Smooth muscle cell of the brain vasculature (primary cell): ENCODE results near the gene GRK6.
"Not testable (repeated sequence)": the region's sequence is repeated elsewhere in the genome, so short reads cannot be mapped to it uniquely, and the experiment has no call there.

Experiments used
- DNase-seq: peaks from one replicate; pipeline ENCODE4 v3.0.0-alpha.2; 2012; ENCODE audit warnings: low read depth, low spot score

The GRK6 gene

GRCh38 chr5:177397875-177398390 lies 28.5 kb upstream of the GRK6 start:
- DNase-seq, result no peak

GRCh38 chr5:177399997-177400868 lies 26.2 kb upstream of the GRK6 start, which contains the start of gene PFN3:
Gene PFN3, minus strand, starts transcription at chr5:177400661. Its CDS starts 85 bp downstream, at chr5:177400576.
- no peak for DNase-seq

DNA sequence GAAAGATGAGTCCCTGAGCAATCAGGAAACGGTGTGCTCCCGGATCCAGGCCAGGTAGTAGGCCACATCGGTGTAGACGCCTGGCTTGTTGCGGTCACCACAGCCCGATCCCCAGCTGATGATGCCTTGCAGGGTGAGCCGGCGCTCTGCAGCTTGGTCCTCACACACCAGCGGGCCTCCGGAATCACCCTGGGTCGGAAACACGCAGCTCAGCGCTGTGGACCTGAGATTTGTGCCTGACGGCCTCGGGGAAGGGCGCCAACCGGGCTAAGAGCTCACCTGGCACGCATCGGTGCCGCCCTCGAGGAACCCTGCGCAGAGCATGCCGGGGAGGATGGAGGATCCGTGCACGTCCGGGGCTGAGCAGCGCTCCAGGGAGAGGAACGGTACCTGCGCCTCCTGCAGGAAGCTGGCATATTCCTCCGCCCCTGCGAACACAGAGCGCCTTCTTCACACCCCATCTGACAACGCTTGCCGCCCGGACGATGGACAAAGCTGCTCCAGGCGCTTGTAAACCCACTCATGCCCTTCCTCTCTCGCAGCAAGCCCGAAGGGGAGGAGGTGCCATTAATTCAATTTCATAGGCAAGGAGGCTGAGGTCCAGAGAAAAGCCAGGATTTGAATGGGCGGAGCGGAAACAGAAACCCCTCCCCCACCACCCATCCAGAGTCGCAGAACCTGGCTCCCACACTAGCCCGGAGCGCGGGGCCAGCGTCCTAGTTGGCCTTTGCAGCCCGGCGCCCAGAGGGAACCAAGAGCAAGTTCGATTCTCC lies 24.0 kb upstream of the GRK6 start:
- DNase-seq, result no peak

DNA sequence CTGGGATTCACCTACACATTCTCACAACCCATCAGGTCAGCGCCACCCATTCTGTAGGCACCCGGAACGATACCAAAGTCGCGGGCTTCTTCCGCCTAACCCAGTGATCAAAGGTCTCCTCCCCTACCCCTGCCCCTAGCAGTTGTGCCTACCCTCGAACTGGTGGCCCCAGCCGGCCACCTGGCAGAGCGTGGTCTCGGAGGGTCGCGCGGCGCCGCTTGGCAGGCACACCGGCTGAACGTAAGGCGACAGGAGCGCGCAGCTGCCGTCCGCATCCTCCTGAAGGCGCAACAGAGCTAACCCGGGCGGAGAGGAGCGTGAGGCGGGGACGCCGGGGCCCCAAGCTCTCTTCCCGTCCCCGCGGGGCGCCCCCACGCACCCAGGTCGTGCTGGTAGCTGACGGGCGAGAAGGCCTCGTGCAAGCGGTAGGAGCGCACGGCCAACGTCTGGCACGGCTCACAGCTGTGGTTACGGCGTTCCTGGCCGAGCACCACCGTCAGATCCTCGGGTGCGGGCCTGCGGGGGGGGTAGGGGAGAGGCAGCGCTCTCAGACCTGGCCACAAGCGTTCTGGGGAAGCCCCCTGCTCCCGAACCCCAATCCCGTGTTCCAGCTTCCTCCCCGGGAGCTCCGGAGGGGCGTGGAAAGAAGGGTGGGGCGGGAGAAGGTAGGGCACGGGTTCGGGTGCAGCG lies 23.2 kb upstream of the GRK6 start:
- no peak for DNase-seq

DNA sequence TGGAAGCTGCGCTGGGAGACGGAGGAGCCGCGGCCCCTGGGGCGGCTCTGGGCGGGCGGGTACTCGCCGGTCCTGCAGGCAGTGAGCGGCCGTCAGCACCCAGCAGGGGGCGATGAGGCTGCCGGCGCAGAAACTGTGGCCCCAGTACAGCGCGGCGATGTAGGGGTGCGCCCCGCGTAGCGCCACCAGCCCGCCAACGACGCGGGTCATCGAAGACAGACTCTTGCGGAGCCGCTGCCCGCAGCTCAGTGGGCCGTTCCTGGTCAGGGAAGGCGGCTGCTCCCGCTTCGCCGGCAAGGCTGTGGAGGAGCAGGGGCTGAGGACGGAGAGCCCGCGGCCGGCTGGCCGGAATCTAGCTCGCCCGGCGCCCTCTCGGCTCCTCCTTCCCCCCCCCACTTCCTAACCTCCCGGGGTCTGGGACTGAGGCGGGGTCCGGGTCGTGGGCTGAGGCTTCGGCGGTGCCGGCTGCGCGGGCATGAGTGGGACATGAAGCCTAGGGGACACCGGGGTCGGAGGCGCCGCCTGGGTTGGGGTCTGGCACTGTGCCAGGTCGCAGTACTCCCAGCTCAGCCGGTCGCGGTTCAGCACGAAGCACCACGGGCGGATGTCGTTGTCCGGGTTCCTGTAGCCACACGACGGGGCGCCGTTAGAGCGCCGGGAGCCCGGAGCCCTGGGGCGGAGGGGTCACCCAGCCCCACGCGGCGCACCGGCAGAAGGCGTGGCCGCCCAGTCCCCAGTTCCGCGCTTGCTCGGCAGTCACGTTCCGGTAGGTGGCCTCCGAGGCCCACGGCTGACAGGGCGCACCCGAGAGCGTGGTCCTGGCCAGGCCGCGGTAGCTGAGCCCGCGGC lies 22.5 kb upstream of the GRK6 start:
- DNase-seq, result no peak

GRCh38 chr5:177404641-177405179 lies 21.8 kb upstream of the GRK6 start:
- DNase-seq, result no peak

DNA sequence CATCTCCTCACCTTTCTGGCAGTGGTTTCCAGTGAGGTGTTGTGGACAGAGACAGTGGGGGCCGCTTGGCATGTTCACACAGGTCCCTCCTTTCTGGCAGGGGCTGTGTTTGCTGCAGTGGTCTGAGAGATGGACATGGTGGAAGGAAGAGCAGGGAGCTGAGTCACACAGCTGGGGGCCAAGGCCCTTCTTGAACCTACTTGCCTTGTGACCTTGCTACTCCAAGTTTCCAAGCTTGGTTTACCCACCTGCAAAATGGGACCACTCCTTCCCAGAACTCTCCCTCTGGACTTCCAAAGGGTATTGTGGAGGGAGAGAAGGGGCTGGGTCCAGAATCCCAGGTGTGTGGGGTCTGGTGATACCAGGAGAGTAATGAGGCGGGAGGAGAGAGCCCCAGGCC lies 21.2 kb upstream of the GRK6 start:
- DNase-seq, result no peak

DNA sequence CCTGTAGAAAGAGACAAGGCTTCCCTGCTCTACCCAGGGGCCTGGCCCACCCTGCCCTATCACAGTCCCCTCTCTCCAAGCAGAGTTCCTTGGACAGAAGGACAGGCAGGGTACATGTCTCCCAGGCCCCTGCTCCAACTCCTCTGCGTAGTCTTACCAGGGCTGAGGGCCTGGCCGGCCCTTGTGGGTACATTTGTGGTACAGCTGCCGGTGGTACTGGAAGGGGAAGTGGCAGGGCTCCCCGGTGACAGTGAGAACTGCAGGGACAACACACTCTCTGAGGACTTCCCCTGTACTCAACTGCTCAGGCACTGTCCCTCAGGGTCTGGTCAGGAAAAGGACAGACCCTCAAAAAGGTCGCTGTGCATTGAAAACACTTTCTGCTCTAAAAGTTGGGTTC lies 20.7 kb upstream of the GRK6 start:
- no peak for DNase-seq

DNA sequence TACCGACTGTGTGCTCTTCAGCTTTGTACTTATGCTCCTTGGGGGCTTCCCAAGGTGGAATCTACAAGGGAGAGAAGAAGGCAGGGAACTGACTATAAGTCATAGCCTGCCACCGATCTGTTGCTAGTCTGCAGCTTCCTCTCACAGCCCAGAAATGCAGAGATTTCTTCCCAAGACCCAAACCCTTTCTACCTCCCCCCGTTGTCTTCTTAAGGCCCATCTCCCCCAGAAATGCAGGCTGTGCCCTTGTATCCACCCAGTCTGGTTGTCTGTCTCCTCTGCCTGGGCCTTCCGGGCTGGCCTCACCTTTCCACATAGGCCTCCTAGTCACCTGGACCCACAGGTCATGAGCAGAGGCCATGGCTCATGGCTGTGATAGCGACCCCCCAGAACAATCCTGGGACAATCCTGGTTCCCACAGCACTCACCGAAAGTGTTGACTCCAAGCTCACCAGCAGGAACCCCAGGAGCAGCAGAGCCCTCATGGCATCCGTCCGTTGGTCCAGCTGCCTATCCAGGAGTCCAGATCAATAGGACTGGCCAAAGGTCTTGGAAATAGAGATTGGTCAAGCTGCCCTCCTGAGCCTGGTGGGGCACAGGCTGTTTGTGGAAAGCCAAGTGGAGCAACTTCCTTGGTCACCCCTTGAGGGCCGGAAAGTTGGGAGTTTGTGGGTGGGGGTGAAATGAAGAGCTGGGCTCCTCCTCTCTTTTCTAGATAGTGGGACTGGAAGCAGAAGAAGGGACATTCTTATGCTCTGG lies 17.3 kb upstream of the GRK6 start, which contains the start of gene F12:
Gene F12 (minus strand): TSS at position 522 of the 759 bp plus-strand sequence. CDS start 37 bp downstream, at position 485.
- no peak for DNase-seq

DNA sequence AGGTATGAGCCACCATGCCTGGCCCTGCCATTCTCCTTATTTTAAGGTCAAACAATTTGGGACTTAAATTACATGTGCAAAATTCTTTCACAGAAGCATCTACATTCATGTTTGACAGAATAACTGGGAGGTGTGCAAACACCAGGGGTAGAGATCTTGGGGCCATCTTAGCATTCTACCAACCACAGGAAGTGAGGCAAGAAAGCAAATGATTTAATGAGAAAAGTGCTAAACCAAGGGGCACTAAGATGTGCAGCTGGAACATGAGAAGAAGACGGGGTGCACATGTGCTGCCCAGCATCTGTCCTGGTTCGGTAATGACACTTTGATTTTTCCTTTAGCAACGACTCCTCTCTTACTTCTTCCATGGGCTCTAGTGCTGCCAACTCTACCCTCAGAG lies 15.9 kb upstream of the GRK6 start:
- DNase-seq, result no peak

- DNase-seq, result no peak
Observed at GRCh38 chr5:177412603-177413233, 13.8 kb upstream of the GRK6 start.

DNA sequence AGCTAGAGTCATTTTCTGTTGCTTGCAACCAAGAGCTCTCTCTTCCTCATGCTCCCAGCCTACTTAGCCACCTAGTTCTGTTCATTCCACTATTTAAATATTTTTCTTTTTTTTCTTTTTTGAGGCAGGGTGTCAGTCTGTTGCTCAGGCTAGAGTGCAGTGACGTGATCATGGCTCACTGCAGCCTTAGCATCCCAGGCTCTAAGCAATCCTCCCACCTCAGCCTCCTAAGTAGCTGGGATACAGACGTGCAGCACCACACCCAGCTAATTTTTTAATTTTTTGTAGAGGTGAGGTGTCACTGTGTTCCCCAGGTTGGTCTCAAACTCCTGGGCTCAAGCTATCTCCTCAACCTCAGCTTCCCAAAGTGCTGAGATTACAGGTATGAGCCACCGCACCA lies 12.0 kb upstream of the GRK6 start:
- DNase-seq, result no peak

DNA sequence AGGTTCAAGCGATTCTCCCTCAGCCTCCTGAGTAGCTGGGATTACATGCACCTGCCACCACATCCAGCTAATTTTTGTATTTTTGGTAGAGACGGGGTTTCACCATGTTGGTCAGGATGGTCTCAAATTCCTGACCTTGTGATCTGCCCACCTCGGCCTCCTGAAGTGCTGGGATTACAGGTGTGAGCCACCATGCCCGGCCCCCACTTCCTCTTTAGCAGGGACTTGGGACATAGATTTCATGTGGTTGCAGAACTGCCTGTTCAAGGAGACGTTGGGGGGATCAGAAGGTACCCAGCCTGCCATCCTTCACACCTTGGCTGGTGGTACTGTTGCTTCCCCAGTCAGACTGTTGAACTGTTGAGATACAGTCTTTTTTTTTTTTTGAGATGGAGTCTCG lies 9.4 kb upstream of the GRK6 start:
- not testable (repeated sequence) for DNase-seq

DNA sequence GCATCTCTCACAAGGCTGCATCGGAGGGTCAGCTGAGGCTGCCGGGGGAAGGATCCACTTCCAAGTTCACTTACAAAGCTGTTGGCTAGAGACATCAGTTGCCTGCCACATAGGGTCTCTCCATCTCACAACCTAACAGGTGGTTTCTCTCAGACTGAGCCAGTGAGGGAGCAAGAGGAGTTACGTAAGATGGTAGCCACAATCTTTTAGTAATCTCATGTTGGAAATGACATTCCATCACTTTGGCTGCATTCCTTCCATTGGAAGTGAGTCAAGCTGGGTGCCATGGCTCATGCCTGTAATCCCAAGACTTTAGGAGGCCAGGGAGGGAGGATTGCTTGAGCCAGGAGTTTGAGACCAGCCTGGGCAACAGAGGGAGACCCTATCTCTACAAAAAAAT lies 7.4 kb upstream of the GRK6 start:
- DNase-seq, result no peak

- not testable (repeated sequence) for DNase-seq
Observed at GRCh38 chr5:177420472-177420871, 6.0 kb upstream of the GRK6 start.

DNA sequence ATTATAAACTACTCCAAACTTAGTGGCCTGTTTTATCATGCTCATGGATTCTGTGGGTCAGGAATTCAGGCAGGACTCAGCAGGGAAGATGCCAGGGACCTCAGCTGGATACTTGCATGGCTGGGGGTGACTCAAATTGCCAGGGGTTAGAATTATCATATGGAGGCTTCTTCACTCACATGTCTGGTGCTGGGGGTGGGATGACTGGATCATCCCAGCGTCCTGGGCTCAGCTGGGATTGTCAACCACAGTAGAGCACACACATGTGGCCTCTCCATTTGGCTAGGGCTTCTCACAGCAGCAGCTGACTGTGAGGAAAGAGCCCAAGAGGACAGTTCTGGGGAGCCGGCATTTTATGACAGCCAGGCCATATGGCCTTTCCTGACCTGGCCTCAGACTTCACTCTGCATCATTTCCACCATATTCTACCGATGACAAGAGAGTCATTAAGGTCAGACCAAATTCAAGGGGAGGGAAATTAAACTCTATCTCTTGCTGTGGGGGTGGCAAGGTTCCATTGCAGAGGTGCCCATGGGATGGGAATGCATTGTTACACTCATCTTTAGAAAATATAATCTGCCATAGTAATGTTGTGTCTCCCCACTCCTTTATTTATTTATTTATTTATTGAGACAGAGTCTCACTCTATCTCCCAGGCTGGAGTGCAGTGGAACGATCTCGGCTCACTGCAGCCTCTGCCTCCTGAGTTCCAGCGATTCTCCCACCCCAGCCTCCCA lies 5.2 kb upstream of the GRK6 start:
- DNase-seq, result no peak

DNA sequence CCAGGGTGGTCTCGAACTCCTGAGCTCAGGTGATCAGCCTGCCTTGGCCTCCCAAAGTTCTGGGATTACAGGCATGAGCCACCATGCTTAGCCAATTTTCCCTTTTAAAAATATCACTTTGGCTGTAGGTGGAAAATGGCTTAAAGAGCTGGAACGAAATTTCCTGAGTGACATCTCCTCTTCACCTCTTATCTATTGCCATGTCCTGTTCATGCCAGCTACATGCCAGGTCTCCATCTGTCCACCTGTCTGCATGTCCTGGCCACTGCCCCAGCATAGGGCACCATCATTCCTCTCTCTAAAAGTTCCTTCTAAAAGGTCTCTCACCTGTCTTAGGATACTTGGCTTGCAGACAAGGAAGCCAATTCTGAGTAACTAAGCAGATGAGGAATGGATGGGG lies 2.8 kb upstream of the GRK6 start:
- no peak for DNase-seq

GRCh38 chr5:177425196-177425800 lies 1.2 kb upstream of the GRK6 start:
- no peak for DNase-seq
